Activated CD8-positive, alpha-beta T cell treated with anti-CD3 and anti-CD28 coated beads for 36 hours (primary cell): Measurements from ENCODE around the gene RSAD2. TPM values are rescaled to one million over a fixed set of nuclear protein-coding genes. Genes with fewer than 3 reads are reported as not detected.

Experiments
- total RNA-seq, 2 experiments: library from RNA; stranded (reverse); gene quantifications; one replicate each; pipeline ENCODE4 v1.2.3, GENCODE V29; 2021

Gene RSAD2
- total RNA-seq, 2 experiments from 2014 or later, result 2.8 to 3.7 TPM

Other genes starting within 250 kb of the RSAD2 start
- 1 to 10 TPM; 3.2 to 4.5 TPM for gene CMPK2, start 11.9 kb upstream of the RSAD2 start, total RNA-seq
- gene RNF144A, start 39.6 kb downstream of the RSAD2 start, total RNA-seq, result 10 to 100 TPM; 32.6 to 36.5 TPM